Left lung (tissue), 10 donors: Measurements from ENCODE around the gene L3MBTL2. TPM values are rescaled to one million over a fixed set of nuclear protein-coding genes. Genes with fewer than 3 reads are reported as not detected.

Source experiments
- ATAC-seq: fragments of 200-7000 bp; cut with Tn5 transposase; one replicate; pipeline ENCODE4 v1.9.1; 2020; ENCODE audit warnings: moderate library complexity
- DNase-seq, 4 donors: peaks; one replicate each; pipeline ENCODE4 v3.0.0-alpha.2; 2013 to 2020
- H3K27ac ChIP-seq, 2 donors: fragments of 200-600 bp; sonication (generic) in 1 of 2; one replicate each; pipeline versions ENCODE4 v1.5.0 to v1.8.0; 2020 to 2021
- H3K27me3 ChIP-seq, 2 donors: fragments of 200-600 bp; sonication (generic) in 1 of 2; one replicate each; pipeline versions ENCODE4 v1.5.0 to v1.8.0; 2020 to 2021
- H3K36me3 ChIP-seq, 2 donors: fragments of 200-600 bp; sonication (generic) in 1 of 2; one replicate each; pipeline versions ENCODE4 v1.5.0 to v1.8.0; 2020 to 2021
- H3K4me1 ChIP-seq, 2 donors: fragments of 200-600 bp; one replicate each; pipeline ENCODE4 v1.8.0; 2021
- H3K4me3 ChIP-seq, 2 donors: fragments of 200-600 bp; sonication (generic) in 1 of 2; one replicate each; pipeline versions ENCODE4 v1.5.0 to v1.8.0; 2020 to 2021; ENCODE audit warnings: mild to moderate bottlenecking in 1 of 2
- H3K9me3 ChIP-seq, 2 donors: fragments of 200-600 bp; sonication (generic) in 1 of 2; one replicate each; pipeline versions ENCODE4 v1.5.0 to v1.8.0; 2020 to 2021
- CTCF ChIP-seq, 2 donors: fragments of 200-600 bp; sonication (generic) in 1 of 2; IDR thresholded peaks; one replicate each; pipeline versions ENCODE4 v1.5.0 to v1.8.0; 2021; ENCODE audit warnings: antibody characterized with exemption in 2 of 2
- intact Hi-C, 2 donors: fragments of 100-400 bp; cut with DNase I; formaldehyde crosslinking; loops; one replicate each; pipeline versions ENCODE4 v1.11.2 to v1.14.2; 2022
- microRNA-seq, 2 donors: library from miRNA; unstranded; fragments of <30 nt; microRNA quantifications; one replicate each; pipeline ENCODE4, GENCODE V29; 2019
- polyA plus RNA-seq, 6 donors: library from polyadenylated mRNA; unstranded; fragments of 120-200 nt; gene quantifications; one replicate each; pipeline ENCODE4 v1.2.1, GENCODE V29; 2013; ENCODE audit not compliant: insufficient read length in 6 of 6
- total RNA-seq, 2 donors: library from RNA; stranded (reverse); fragmentation: NEBNext Ultra II Directional; extraction: Animal tissue kit (Norgen Biotek cat#: 25700); gene quantifications; one replicate each; pipeline ENCODE4 v1.2.1, GENCODE V29; 2021
- donor health status: DM: no; HTN: yes; CAD: no.
- donor health status: DM: no; HTN: no; CAD: no.

L3MBTL2 gene
- total and polyA plus RNA-seq, 8 donors = 21.8 to 25.9 (median 23.4) TPM

- no peak for TF ChIP-seq CTCF (IDR thresholded peaks at IDR 0.05)
- peaks cover 4 to 16% of the 10 kb centered on the region in 2 donors for H3K4me1 ChIP-seq
- DNase-seq (peak in 1 of 4 donors; percentile 20), ATAC-seq (no peak)
- H3K36me3 ChIP-seq = peaks cover 0 to 89% of the 10 kb centered on the region in 2 donors
- no peak overlapping the region for H3K4me3 ChIP-seq
- H3K27ac ChIP-seq = no peak overlapping the region
- H3K9me3 ChIP-seq = no peaks in the 10 kb centered on the region
- H3K27me3 ChIP-seq = no peaks in the 10 kb centered on the region
- intact Hi-C loops = no loop called here
Measured at GRCh38 chr22:41280854-41281253, 75.7 kb downstream of the L3MBTL2 start.

Small RNA genes within 50 kb of the gene (microRNA-seq; reads per million reads assigned to microRNA genes)
- gene MIR6889 = 0.27 to 0.50 reads per million in 2 donors

Other genes starting within 250 kb of the L3MBTL2 start
- 10 to 100 TPM; 63.3 to 73.8 TPM for gene EP300, start 112.7 kb upstream of the L3MBTL2 start, total RNA-seq
- gene EP300, start 112.7 kb upstream of the L3MBTL2 start, polyA plus RNA-seq = 10 to 100 TPM; 73.0 to 80.1 (median 77.8) TPM
- 1 to 10 TPM; 2.5 to 6.2 TPM for gene CHADL, start 35.6 kb downstream of the L3MBTL2 start, total RNA-seq
- 1 to 10 TPM; 2.1 to 4.0 (median 2.6) TPM for gene CHADL, start 35.6 kb downstream of the L3MBTL2 start, polyA plus RNA-seq
- gene RANGAP1, start 80.9 kb downstream of the L3MBTL2 start, total RNA-seq = 10 to 100 TPM; 54.9 to 65.8 TPM
- 10 to 100 TPM; 35.0 to 48.8 (median 38.0) TPM for gene RANGAP1, start 80.9 kb downstream of the L3MBTL2 start, polyA plus RNA-seq
- 10 to 100 TPM; 50.4 to 65.6 TPM for gene ZC3H7B, start 96.2 kb downstream of the L3MBTL2 start, total RNA-seq
- gene ZC3H7B, start 96.2 kb downstream of the L3MBTL2 start, polyA plus RNA-seq = 10 to 100 TPM; 59.4 to 84.1 (median 73.1) TPM
- 10 to 100 TPM; 10.2 to 17.3 TPM for gene TEF, start 176.6 kb downstream of the L3MBTL2 start, total RNA-seq
- 10 to 100 TPM; 10.7 to 16.8 (median 12.1) TPM for gene TEF, start 176.6 kb downstream of the L3MBTL2 start, polyA plus RNA-seq
- 10 to 100 TPM; 38.9 to 47.8 TPM for gene TOB2, start 241.5 kb downstream of the L3MBTL2 start, total RNA-seq
- gene TOB2, start 241.5 kb downstream of the L3MBTL2 start, polyA plus RNA-seq = 10 to 100 TPM; 40.5 to 62.6 (median 52.4) TPM